DMS114 treated with DMSO at 0.1 percent for 48 hours (cell line): Measurements from ENCODE around the gene SMIM8.
"Not testable (repeated sequence)": the region's sequence is repeated elsewhere in the genome, so short reads cannot be mapped to it uniquely, and the experiment has no call there.

Experiments used
- DNase-seq: peaks from one replicate; lab custom pipeline; 2025; ENCODE audit not compliant: unreplicated experiment; lab: John Stamatoyannopoulos, UW

The SMIM8 gene, protein sequence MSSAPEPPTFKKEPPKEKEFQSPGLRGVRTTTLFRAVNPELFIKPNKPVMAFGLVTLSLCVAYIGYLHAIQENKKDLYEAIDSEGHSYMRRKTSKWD

DNA sequence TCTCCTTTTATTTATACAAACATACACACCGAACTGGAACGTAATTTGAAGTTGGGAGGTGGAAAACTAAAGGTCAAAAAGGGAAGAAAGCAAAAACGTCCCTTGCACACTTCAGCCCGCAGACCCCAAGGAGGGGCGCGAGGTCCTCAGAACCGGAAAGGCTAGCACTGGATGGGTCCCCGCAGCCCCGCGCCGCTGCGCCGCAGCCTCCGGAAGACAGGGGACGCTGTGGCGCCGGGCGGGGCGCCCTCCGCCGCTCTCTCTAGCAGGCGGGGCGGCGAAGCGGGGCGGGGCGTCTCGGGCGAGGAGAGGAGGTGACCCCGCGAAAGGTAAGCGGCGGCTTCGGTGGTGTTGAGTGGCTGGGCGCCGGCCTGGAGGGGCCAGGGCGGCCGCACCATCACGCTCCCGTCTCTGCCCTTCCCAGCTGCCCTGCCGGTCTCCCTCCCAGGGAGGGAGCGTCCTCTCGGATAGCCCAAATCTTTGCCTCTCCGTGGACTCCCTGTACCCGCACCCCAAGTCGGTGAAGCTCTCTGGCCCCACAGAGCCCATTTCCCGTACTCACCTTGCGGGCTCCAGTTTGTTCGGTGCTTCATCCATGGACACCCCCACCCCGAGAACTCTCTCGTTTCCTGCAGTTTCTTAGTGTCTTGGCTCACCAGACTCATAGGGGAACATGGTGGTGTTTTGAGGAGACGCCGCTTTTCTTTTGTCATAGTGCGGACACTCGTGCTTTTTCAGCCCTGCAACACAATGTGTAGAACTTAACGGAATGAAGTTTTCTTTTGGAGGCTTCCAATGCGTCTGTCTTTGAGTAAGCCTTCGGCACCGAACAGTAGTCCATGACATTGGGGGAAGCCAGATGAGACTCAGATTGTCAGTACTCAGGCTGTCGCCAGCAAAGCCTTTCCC, at the start of gene SMIM8:
SMIM8 (plus strand) TSS at position 285 of the 909 bp plus-strand sequence. CDS start 14,444 bp downstream, outside the sequence.
- peak; percentile 41 for DNase-seq

DNA sequence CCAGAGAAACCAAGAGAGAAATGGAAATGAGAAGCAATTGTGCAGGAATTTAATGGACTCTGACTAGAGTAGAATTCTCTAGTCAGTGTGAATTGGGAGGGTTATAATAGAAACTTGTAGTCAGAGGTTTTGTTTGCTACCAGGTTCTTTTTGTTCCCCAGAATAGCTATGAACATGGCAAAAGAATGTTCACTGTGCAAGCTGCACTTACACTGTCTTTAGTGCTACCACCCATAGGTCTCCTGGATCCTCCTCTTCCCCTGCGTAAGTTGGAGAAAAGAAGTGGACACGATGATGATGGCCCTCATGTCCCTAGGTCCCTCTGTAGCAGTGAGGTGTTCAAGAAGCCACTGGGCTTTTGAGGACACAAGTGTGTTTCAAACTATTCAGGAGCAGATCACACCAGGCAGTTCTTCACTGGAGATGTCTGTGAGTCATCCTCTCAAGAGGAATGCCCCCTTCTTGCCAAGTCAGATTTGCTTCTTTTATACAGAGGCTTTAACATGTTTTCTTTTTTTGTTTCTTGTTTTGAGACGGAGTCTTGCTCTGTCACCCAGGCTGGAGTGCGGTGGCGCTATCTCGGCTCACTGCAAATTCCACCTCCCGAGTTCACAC, 47.6 kb upstream of the SMIM8 start:
- DNase-seq = no peak

DNA sequence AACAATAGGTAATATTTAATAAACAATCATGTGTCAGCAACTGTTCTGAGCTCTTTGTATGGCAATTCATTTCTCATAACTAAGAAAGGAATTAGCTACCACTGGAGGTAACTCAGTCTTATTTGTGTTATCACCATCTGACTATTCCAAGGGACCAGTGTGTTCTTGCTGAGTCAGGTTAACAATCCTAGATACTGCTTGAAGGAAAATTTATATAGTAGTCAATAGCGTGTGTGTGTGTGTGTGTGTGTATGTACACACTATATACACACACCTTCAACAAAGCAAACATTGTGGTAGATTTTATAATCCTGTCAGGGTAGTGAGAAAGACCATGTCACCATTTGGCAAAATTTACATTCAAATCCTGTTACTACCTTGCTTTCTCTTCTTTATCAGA, 45.8 kb upstream of the SMIM8 start:
- DNase-seq = no peak

DNA sequence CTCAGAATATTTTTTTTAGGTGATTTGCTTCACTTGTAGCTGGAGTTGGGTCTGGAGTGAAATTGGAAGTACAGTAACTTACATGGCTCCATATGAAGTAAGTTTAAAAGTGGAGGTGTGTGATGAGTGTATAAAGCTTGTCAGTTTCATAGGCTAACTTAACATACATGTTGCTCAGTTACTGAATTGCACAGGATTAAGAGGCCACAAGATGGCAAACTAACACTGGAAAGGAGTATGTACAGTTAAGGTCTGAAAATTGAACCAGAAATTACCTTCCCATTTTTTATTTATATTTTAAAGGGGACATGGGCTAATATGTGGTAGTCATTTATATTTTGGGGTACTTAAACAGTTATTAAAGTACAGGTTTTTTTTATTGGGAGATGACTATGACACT, 45.3 kb upstream of the SMIM8 start:
- peak; percentile 24 for DNase-seq

DNA sequence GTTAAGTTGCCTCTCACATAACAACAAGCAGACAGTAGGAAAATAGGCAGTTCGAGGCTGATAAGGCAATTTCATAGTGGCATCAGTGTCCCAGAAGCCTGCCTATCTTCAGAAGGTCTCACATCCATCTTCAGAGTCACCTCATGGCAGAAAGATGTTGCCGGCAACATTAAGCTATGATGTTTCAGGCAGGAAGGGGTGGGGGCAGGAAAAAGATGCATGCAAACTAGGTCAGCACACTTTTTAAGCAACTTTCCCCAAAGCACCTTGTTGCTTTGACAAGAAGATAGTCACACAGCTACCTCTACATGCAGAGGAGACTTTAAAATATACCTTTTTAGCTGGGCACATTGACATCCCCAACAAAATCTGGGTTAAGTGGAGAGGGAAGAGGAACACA, 43.2 kb upstream of the SMIM8 start:
- no peak for DNase-seq

DNA sequence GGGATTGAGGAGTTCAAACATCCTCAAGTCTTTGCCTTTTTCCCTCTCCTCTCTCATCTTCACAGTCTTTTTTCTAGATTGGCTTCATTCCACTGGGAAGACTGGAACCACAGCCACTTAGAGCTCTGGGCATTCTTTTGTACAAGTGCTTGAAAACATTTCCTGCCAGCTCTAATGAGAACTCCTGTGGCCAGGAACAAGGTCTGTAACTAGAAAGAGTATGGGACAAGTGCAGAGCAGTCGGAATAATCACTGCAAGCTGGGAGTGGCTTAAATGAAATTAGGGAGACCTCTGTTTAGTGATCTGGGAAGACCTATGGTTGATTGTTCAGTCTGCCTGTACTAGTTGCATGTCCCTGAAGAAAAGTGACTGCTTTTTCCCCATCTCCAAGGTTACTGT, 41.0 kb upstream of the SMIM8 start:
- no peak for DNase-seq

DNA sequence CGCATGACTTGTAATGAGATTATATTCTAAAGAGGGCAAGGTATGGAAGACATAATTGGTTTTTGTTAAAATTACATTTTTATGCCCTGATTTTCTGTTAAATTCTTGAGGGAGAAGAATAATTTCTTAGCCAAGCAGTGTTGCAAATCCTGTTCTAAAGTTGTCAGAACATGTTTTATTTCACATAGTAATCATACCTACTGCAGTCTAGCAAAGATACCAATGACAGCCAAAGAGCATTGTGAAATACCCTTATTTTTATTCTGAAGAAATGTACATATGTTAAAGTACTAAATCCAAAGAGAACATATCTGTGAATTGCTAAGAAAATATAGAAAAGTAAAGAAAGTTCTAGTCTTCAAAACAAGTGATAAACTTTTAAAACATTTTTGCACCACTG, 39.6 kb upstream of the SMIM8 start:
- no peak for DNase-seq

DNA sequence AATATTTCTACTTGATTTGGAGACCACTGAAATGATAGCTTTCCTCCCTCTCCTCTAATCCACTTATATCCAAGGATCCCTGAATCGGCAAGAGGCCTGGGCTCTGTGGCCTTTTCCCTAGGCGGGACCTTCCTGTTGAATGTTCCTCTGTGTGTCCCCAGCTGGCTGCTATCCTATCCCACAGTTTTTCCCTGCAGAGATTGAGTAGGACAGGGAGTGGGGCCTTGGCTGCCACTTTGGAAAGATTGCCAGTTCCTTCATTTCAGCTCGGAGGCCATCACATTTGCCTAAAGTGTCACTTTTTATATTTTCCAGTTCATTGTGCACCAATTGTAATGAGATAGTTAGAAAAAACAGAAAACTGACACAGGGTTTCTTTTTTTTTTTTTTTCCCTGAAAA, 38.9 kb upstream of the SMIM8 start:
- DNase-seq = no peak

DNA sequence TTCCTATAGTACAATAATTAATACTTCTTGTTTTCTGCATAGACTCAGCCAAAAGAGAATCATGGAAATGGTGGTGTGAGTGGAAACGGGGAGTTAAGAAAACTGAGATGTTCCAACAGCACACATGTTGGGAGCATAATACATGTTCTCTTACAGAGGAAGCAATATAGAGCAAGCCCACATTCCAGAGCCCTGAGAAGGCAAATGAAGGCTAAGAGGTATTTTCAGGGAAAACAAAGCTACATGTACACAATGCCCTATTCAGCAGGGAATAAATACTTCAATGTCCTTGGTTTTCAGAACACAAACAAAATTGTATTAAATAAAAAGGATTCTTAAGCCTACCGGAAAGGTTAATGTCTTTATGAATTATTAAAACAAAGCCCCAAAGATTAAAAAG, 35.1 kb upstream of the SMIM8 start:
- DNase-seq = no peak

DNA sequence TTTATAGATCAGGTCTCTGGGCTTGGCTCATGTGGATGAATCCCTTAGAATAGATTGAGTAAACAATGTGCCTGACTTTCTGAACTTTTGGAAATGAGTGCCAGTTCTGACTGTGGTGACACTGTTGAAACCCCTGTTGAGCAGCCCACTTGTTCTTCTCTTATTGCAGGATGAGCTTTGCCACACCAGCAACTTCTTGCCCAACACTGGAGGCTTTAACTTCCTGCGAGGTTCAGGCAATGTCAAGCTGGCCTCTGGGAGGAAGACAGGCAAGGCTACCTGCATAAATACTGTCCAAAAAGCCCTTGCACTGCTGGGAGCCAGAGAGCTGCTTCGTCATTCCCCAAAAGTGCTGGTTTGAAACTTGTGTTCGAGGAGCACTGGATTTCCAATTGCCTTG, 32.8 kb upstream of the SMIM8 start:
- DNase-seq = no peak

DNA sequence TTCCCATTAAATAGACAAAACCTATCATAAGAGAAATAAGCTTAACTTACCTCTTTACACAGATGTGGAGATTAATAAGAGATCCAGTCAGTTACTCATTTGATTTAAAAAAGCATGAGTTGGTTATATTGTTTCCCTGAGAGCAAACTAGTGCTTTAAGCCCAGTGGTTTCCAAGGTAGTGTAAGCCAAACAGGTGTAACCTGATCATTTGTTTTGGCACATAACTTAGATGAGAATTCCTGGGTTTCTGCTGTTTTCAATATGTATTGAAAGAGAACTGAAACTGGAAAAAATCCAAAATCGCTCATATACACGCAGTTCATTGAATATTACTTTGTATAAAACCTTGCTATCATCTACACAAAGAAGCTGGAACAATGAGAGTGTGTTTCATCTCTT, 30.5 kb upstream of the SMIM8 start:
- DNase-seq = no peak

DNA sequence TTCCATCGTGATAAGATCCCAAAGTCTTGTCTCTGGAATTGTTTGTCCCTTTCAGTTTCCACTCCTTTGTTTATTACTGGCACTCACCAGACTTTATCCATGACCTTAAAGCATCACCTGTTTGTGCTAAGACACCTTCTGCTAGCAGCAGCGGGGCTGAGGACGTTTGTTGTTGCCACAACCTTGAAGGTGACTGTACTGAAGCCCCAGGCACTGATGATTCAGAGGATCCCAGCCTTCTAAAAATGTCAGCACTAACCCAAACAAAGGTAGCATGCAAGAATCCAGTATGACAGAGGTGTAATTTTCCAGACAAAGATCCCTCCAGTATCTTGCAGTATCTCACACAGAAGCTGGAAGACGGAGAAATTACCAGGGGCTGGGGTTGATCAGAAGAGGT, 28.9 kb upstream of the SMIM8 start:
- no peak for DNase-seq

DNA sequence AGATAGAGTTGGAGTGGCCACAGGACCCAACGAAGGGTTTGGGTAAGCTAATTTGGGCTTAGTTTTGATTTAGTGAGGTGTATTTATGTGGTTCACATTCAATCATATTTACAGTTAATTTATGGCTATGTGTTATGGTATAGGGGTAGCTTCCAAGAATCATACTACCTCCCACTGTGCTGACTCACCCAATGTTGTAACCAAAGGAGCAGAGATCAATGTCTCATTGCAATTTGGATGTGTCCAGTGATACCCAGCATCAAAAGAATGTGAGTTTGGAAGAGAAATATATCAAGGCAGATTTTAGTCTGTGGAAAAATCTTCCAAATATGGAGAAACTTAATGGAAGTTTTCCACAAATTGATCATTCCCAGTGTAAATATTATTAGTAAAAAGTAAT, 25.3 kb upstream of the SMIM8 start:
- DNase-seq = no peak

DNA sequence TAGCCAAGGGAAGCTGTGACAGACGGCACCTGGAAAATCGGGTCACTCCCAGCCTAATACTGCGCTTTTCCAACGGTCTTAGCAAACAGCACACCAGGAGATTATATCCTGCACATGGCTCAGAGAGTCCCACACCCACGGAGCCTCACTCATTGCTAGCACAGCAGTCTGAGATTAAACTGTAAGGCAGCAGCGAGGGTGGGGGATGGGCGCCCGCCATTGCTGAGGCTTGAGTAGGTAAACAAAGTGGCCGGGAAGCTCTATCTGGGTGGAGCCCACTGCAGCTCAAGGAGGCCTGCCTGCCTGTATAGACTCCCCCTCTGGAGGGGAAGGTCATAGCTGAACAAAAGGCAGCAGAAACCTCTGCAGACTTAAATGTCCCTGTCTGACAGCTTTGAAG, 21.1 kb upstream of the SMIM8 start:
- DNase-seq = not testable (repeated sequence)

DNA sequence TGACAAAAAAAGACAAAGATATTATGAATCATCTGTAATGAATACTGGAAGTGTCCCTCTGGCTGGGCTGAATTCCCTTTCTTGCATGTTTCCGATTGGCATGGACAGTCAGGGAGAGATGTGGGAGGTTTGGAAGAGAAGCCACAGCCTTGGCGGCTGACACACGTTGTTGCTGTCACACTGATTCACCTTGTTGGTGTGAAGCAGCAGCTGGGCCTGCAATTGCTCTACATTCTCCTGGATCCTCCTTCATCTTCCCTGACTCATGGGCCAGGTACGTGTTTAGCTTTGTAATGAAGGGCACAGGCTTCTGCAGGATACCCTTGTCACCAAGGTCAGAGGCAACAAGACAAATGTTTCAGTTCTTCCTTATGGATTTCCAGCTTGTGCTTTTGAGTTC, 13.4 kb upstream of the SMIM8 start:
- no peak for DNase-seq

DNA sequence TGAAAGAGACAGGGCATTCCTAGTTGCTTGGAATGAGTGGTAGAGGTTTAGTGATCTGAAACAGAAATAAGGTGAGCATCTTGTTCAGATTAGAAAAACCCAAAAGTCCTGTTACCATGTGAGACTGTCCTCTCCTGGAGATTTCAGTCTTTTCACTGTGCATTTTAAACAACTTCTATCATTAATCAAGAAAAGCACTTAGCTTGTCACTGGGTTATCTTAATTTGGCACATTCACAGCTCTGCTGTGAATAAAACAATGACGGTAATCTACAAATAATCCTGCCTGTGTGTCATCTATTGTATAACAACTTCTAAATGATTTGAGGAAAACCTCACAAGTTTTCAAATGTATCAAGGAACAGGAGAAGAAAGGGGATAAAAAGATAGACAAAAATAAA, 9.5 kb upstream of the SMIM8 start:
- no peak for DNase-seq

DNA sequence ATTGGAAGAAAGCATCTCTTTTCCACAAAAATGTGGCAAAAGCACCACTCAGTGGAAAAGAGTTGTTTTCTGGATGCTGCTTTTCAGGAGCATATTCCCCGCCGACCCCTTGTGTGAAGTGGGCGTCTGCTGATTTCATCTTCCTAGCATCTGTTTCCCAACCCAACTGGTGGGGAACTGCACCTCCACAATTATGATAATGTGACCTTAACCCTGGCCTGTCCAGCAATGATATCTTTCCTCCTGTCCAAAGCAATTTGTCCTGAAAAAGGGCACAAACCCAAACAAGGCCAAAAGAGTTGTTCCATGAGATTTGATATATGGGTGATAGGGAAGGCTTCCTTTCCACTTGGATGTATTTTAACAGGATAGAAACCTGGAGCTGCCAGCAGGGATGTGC, 7.3 kb upstream of the SMIM8 start:
- no peak for DNase-seq

DNA sequence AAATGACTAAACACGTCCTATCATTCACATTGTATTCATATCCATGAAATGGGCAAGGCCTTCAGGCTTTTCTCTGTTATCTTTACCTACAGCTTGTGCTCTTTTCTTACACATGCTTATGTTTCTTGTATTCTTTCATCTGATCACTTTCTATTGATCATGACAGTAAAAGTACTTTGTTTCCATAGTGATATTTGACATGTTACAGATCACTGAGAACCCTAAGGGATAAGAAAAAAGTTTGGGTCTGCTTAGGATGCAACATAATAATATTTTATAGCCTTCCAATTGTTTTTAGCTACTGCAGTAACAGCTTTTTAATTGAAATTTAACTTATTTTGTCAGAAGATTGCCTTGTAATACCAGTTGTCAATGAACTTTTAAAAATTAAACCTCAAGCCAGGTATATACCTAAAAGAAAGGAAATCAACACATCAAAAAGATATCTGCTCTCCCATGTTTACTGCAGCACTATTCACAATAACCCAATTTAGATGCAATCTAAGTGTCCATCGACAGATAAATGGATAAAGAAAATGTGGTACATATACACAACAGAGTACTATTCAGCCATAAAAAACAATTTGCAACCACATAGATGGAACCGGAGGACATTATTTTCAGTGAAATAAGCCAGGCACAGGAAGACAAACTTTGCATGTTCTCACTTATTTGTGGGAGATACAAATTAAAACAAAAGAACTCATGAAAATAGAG, 3.0 kb upstream of the SMIM8 start:
- DNase-seq = no peak

DNA sequence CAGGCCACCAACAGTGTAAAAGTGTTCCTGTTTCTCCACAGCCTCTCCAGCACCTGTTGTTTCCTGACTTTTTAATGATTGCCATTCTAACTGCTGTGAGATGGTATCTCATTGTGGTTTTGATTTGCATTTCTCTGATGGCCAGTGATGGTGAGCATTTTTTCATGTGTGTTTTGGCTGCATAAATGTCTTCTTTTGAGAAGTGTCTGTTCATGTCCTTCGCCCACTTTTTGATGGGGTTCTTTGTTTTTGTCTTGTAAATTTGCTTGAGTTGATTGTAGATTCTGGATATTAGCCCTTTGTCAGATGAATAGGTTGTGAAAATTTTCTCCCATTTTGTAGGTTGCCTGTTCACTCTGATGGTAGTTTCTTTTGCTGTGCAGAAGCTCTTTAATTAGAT, 1.5 kb downstream of the SMIM8 start:
- DNase-seq = not testable (repeated sequence)

DNA sequence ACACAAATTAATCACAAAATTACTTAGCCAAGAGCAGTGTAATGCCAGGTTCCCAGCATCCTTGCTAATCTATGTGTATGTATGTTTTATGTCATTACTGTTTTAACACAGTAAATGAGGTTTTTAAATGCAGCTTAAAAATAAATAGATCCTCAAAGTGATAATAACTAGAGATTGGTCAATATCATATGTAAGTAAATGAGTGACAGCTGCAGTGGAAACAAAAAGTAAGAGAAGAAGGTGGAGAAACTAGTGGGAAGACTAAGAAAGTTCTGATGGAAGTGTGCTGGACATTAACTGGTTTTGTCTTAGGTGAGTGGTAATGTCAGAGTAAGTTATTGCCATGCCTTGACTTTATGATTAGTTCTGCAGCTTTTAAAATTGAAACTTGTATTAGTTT, 8.6 kb downstream of the SMIM8 start:
- no peak for DNase-seq

DNA sequence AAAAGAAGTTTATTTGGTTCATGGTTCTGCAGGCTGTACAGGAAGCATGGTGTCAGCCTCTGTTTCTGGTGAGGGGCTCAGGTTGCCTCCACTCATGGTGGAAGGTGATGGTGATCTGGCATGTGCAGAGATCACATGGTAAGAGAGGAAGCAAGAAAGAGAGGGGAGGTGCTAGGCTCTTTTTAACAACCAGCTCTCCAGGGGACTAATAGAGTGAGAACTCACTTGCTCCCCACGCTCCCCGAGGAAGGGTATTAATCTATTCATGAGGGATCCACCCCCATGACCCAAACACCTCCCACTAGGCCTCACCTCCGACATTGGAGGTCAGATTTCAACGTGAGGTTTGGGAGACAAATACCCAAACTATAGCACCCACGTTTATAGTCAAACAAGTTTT, 10.6 kb downstream of the SMIM8 start:
- no peak for DNase-seq
